HG03025 (cell line): Measurements from ENCODE around the gene ZPBP2.

ENCODE experiments used
- ATAC-seq: cut with Tn5 transposase; IDR thresholded peaks from one replicate; pipeline ENCODE4 v1.9.1; 2021; ENCODE audit warnings: mild to moderate bottlenecking, moderate library complexity; ENCODE audit not compliant: unreplicated experiment, low FRiP score

ZPBP2 gene

DNA sequence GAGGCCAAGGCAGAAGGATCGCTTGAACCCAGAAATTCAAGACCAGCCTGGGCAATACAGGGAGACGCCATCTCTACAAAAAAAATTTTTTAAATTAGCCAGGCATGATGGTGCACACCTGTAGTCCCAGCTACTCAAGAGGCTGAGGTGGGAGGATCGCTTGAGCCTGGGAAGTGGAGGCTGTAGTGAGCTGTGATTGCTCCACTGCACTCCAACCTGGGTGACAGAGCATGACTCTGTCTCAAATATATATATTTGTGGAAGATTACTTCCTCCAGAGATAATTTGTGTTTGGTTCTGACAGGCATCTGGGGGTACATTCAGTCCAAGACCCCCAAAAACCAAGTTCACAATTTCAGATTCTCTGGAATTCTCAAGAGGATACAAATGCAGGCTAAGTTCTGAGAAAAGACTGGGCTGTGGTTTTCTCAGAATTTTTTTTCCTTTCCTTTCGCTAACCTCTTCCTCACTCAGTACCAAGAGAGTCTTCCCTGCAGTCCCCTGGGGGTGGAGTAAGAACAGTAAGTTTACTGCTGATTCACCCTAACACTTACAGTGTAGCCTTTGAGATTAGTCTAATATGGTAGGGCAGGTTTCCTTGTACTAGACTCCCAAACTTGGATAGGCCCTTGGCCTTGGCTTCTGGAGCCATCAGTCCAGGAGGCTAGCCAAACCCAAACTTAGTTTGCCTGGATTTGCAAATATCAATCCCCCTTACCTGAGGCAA, 35.3 kb downstream of the ZPBP2 start:
- no peak for ATAC-seq

GRCh38 chr17:39904990-39905288, 36.9 kb downstream of the ZPBP2 start:
- no peak for ATAC-seq

DNA sequence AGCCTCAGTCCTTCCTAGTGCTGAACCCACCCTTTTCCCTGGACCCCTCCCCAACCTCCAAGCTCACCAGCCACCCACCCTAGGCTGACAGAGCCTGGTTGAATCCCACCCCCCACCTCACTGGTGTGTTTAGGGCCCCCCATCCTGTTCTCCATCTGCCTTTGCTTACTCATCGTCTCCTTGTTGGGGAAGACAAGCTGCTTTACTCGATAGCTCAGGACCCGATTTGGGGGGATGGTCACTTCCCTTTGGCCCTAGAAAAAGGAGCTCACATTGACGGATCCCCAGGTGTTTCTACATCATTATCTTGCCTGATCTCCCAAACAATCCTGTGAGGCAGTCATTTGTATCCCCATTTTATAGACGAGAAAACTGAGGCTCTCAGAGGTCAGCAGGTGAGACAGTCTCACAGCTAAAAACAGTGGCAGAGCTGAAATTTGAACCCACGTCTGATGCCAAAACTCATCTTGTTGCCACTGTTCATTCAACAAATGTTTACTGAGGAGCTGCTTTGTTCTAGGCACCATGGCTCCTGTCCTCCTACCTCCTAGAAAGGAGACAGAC, 40.9 kb downstream of the ZPBP2 start:
- no peak for ATAC-seq

DNA sequence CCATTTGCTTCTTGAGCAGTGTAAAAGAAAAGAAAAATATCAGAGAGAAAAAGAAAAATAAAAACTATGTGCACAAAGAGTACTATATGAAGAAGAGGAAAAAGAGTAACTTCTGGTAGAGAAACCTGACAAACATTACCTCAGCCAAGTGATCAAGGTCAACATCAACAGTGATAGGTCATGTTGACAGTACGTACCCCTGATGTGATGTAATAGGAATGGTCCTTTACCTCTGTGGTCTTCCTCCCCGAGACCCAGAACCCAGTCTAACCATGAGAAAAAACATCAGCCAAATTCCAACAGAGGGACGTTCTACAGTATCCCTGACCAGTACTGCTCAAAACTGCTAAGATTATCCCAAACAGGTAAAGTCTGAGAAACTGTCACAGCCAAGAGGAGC, 46.0 kb downstream of the ZPBP2 start:
- no peak for ATAC-seq

GRCh38 chr17:39915559-39915958, 47.6 kb downstream of the ZPBP2 start:
- ATAC-seq: no peak

DNA sequence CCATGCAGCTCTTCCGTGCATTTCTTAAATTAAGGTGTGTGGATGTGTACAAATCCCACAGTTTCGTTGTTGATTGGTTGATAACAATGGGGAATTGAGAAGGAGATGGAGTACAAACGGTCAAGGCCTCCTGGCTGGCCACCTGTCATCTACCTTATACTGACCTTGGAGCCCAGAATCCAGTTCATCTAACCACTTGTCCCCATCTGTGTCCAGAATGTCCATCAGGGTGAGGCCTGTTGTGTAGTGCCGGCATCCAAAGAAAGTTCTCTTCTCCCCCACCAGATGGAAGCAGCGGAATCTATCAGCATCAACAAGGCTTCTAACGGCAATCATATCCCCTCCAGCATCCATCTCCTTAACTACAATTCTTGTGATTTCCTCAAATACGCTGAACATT, 48.9 kb downstream of the ZPBP2 start:
- no peak for ATAC-seq

GRCh38 chr17:39919087-39919683, 51.2 kb downstream of the ZPBP2 start:
- ATAC-seq: no peak

DNA sequence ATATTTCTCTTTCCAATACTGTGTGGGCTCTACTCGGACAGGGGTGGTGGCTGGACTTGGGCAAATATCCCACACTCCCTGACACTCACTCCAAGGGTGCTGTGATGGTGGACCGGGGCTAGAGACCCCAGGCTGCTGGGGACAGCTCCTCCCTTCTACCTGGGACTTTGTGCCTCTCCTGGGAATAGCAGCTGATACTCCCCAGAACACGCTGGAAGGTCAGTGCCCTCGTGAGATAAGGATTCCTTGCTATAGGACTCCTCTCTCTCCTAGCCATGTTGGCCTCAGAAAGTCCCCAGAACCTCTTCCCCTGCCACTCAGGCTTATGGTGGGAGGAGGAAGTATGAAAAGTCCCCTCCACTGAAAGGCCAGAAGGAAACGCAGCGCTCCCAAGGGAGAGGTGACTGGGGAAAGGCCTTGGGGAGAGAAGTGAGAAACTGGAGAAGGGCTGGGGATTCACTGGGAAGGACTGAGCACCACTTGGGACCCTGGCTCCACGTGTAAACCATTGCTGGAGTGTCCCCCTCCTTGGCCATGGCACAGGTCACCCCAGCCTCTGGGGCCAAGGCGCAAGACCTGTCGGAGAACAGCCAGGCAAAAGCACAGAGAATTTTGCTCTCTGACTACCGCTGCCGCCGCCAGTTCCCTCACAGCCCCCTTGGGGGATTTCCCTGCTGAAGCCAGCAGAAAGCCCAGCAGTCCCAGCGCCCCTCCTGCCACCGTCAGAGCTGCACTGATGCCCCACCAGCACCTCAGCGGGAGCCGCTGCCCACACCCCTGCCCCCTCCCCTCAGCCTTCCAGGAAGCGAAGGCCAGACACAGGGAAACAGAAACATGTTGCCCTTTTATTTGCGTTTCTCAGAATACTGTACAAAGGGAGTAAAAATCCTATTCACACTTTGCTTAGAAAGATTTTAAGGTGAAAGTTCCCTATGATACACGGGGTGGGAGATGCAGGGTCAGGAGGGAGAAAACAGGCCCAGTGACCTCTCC, 52.5 kb downstream of the ZPBP2 start:
- no peak for ATAC-seq

- ATAC-seq: no peak
Measured at GRCh38 chr17:39921323-39921722, 53.3 kb downstream of the ZPBP2 start.

DNA sequence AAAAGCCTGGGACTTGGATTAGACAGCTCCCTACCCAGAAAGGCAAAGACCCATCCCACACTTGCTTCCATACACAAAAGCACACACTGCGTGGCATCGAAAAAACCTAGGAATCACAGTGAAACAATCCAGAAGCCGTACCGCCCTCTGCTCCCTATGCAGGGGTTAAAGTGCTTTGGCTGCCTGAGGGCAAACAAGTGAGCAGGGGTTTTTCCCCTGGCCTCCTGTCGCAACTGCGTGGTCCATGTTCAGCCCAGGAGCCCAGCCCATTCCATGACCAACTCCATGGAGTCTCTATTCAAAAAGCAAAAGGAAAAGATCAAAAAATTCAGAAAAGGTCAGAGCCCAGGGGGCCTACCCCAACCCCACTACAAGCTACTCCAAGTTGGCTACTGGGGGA, 54.0 kb downstream of the ZPBP2 start:
- no peak for ATAC-seq

DNA sequence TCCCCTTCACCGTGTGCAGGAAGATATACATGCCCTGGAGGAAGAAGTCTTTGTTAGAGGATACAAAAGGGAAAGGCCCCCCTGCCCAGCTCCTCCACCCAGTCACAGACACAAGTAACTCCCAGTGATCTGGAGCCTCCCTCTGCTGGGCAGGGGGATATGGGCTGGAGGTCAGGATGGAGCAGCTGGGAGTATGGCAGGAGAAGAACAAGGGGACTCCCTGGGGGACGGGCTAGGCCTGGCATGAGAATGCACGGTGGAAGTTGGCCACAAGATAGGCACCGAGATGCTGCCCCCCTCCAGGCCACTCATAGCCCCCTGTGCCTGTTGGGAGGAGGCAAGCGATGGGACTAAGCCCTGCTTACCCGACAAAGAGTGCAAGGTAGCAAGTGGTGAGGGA, 55.2 kb downstream of the ZPBP2 start:
- ATAC-seq: no peak

DNA sequence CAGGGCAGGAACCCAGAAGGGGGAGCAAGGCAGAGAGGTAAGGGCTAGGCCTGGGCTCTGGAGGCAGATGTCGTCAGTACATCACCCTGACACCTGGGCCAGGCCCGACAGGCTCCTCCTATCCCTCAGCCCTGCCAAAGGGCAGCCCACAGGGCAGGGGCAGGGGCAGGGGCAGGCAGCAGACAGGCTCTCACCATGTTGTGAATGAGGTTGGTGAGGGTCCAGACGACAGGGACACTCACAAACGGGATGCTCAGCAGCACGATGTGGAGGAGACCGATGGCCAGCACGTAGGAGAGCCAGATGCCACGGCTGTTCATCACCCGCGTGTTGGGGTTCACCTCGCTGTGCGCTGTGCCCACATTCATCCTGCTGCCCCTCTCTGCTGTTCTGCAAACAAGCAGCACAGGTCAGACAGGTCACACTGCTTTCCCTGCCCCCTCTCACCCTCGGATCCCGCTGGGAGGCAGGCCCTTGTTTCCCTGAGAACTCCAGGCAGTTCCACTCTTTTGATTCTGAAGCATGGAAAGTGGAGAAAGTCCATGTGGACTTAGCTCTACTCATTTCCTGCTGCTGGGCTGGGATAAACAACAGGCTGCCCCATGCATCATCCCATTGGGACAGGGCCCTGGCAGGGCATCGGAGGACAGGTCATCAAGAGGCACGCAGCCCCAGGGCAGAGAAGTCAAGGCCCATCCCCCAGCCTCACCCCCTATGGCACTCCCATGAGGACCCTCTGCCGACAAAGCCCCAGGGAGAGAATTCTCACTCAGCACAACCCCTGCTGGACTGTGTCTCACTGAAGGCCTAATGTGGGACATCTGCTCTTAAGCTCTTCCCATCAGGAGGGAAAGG, 56.1 kb downstream of the ZPBP2 start:
- no peak for ATAC-seq

GRCh38 chr17:39924691-39925055, 56.7 kb downstream of the ZPBP2 start:
- no peak for ATAC-seq

GRCh38 chr17:39925282-39926134, 57.5 kb downstream of the ZPBP2 start:
- no peak for ATAC-seq

- ATAC-seq: no peak
Measured at GRCh38 chr17:39926135-39926587, 58.2 kb downstream of the ZPBP2 start.

DNA sequence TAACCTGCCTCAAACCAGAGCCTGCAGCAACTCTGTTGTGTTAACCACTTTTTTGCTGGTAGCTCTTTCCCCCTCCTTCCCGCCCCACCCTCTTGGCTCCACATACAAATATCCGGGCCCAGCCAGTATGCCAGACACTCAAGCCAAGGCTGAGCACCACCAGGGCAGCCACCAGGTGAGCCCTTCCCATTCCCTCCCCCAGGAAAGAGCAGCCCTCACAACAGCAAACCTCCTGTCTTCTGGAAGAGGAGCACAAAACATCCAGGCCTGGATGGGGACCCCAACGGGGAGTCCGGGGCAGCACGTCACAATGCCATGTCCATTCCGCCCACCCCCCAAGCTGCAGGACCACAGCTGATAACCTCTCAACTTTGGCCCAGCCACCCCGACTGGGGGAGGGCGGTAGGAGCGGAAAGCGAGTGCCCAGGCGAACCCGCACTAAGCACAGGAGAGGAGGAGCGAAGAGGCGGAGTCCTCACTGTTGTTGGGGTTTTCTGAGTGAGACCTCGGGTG, 58.6 kb downstream of the ZPBP2 start:
- ATAC-seq: peak; percentile 21
